H1 (cell line): ENCODE data around the gene RLBP1.

Source experiments
- EP300 ChIP-seq, 2 experiments: IDR thresholded peaks; 1 replicate in 1 of 2; 2 replicates in 1 of 2; pipeline ENCODE4 v1.6.1; 2011 to 2012; ENCODE audit warnings: low read depth in 2 of 2, low read length in 2 of 2, mild to moderate bottlenecking in 2 of 2, borderline replicate concordance in 1 of 2, inconsistent platforms in 1 of 2, moderate library complexity in 1 of 2
- EZH2 ChIP-seq: fragments of 200-600 bp; sonication (generic); IDR thresholded peaks from 2 replicates; pipeline ENCODE4 v1.7.1; 2012; ENCODE audit warnings: low read depth, mild to moderate bottlenecking, moderate library complexity, low read length, inconsistent platforms; ENCODE audit not compliant: severe bottlenecking
- POLR2A ChIP-seq, 2 experiments: IDR thresholded peaks; 1 replicate in 1 of 2; 2 replicates in 1 of 2; pipeline ENCODE4 v1.6.1; 2011; ENCODE audit warnings: low read depth in 2 of 2, low read length in 2 of 2, mild to moderate bottlenecking in 2 of 2; ENCODE audit errors: control extremely low read depth in 1 of 2
- RFX5 ChIP-seq: IDR thresholded peaks from 2 replicates; pipeline ENCODE4 v1.6.1; 2011; ENCODE audit warnings: low read depth, low read length, improper control_type of control experiment, borderline replicate concordance
- TAF1 ChIP-seq: IDR thresholded peaks from 2 replicates; pipeline ENCODE4 v1.6.1; 2011; ENCODE audit warnings: mild to moderate bottlenecking, low read depth, low read length
- TBP ChIP-seq: IDR thresholded peaks from 2 replicates; pipeline ENCODE4 v1.6.1; 2011; ENCODE audit warnings: low read depth, low read length, improper control_type of control experiment
- TF ChIP-seq, protein P1 (sequence below), 3 experiments: IDR thresholded peaks; 1 replicate in 2 of 3; 2 replicates in 1 of 3; pipeline versions ENCODE4 v1.5.1 to v1.6.1; 2011; ENCODE audit warnings: low read length in 3 of 3, mild to moderate bottlenecking in 3 of 3, inconsistent platforms in 2 of 3, low read depth in 1 of 3, moderate library complexity in 1 of 3; ENCODE audit not compliant: insufficient read depth in 1 of 3; ENCODE audit errors: control extremely low read depth in 1 of 3
- TF ChIP-seq, protein P2 (sequence below): IDR thresholded peaks from 2 replicates; pipeline ENCODE4 v1.6.1; 2012; ENCODE audit warnings: inconsistent platforms

DNA sequence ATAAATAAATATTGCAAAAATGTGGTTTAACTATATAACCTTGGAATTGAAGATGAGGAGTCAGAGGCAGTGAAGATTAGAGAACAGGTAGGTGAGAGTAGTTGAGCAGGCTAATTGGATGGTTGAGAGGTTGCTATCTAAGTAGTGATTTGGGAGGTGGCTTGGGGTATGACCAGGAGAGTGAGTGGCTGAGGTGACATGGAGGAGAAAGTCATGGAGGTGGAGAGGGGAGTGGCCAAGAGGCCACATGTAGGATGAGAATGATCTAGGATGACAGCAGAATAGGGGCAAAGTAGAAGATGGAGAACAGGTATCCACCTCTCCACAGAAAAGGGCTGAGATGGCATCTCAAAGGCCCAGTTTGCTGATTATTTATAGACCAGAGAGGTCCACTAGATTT lies 10.5 kb upstream of the RLBP1 start:
- TF ChIP-seq, protein P1, sequence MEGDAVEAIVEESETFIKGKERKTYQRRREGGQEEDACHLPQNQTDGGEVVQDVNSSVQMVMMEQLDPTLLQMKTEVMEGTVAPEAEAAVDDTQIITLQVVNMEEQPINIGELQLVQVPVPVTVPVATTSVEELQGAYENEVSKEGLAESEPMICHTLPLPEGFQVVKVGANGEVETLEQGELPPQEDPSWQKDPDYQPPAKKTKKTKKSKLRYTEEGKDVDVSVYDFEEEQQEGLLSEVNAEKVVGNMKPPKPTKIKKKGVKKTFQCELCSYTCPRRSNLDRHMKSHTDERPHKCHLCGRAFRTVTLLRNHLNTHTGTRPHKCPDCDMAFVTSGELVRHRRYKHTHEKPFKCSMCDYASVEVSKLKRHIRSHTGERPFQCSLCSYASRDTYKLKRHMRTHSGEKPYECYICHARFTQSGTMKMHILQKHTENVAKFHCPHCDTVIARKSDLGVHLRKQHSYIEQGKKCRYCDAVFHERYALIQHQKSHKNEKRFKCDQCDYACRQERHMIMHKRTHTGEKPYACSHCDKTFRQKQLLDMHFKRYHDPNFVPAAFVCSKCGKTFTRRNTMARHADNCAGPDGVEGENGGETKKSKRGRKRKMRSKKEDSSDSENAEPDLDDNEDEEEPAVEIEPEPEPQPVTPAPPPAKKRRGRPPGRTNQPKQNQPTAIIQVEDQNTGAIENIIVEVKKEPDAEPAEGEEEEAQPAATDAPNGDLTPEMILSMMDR (IDR thresholded peaks at IDR 0.05; ENCODE audit: control extremely low read depth in 1 of 3, insufficient read depth in 1 of 3, low read depth in 1 of 3, low read length in 3 of 3), result no peak
- no peak for TF ChIP-seq POLR2A (IDR thresholded peaks at IDR 0.05; ENCODE audit: control extremely low read depth in 1 of 2, low read depth in 2 of 2, low read length in 2 of 2)
- TF ChIP-seq, protein P2, sequence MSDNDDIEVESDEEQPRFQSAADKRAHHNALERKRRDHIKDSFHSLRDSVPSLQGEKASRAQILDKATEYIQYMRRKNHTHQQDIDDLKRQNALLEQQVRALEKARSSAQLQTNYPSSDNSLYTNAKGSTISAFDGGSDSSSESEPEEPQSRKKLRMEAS, result no peak
- no peak for TF ChIP-seq TBP
- no peak for TF ChIP-seq EP300 (IDR thresholded peaks at IDR 0.05; ENCODE audit: borderline replicate concordance in 1 of 2, low read depth in 2 of 2, low read length in 2 of 2)
- TF ChIP-seq EZH2, result no peak
- TF ChIP-seq RFX5, result no peak
- no peak for TF ChIP-seq TAF1
